Choroid plexus epithelial cell (primary cell): ENCODE data around the gene KIRREL3.
"Not testable (repeated sequence)": the region's sequence is repeated elsewhere in the genome, so short reads cannot be mapped to it uniquely, and the experiment has no call there.

Experiments used
- DNase-seq: peaks from one replicate; pipeline ENCODE4 v3.0.0-alpha.2; 2010; ENCODE audit warnings: low read depth
- H3K4me3 ChIP-seq: 2 replicates; pipeline ENCODE4 v1.5.1; 2011; ENCODE audit warnings: low read depth, mild to moderate bottlenecking, control low read depth, low read length, moderate library complexity
- TF ChIP-seq, protein P1 (sequence below): conservative IDR thresholded peaks from 2 replicates; pipeline ENCODE4 v1.5.1; 2011; ENCODE audit warnings: low read depth, mild to moderate bottlenecking, control low read depth, inconsistent platforms, low read length, moderate library complexity

The KIRREL3 gene

DNA sequence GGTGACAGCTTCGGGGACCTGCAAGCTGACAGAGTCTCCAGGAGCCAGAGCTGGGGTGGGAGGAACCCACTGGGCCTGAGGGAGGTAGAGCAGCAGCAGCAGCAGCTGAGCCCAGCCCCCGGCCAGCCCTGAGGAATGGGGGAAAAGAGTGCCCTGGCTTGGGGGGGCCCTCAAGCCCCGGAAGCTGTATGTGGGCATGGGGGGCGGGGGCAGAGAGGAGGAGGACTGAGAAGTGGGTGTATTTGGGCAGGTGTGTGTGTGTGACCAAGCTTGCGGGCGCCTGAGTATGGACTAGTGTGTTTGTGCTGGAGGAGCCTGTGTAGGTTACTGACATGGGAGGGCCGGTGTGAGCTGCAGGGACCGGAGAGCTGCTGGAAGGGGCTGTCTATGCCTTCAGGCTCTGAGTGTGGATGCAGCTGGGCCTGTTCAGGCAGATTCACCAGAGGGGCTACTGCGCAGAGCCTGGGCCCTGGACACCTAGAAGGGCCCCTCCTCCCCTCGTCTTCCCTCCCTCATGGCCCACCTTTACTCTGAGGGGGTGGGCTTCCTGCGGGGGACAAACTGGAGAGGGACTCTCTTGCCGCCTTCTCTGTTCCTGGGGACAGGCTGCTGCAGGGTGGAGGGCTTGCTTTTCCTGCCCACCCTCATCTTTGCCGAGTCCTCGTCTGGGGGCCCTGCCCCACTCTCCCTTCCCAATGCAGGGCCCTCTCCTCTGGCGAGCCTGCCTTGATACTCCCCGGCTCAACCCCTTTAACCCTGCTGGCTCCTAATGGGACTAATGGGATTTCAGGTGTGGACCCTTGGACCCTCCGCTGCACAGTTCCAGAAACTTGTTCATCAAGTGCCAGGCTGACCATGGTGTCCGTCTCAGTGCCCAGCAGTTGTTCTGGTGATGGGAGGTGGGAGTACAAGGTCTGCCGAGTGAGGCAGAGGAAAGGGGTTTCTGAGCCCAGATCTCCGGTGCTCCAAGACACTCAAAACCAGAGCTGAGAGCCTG is 616.9 kb downstream of the KIRREL3 start:
- TF ChIP-seq, protein P1, sequence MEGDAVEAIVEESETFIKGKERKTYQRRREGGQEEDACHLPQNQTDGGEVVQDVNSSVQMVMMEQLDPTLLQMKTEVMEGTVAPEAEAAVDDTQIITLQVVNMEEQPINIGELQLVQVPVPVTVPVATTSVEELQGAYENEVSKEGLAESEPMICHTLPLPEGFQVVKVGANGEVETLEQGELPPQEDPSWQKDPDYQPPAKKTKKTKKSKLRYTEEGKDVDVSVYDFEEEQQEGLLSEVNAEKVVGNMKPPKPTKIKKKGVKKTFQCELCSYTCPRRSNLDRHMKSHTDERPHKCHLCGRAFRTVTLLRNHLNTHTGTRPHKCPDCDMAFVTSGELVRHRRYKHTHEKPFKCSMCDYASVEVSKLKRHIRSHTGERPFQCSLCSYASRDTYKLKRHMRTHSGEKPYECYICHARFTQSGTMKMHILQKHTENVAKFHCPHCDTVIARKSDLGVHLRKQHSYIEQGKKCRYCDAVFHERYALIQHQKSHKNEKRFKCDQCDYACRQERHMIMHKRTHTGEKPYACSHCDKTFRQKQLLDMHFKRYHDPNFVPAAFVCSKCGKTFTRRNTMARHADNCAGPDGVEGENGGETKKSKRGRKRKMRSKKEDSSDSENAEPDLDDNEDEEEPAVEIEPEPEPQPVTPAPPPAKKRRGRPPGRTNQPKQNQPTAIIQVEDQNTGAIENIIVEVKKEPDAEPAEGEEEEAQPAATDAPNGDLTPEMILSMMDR = no peak
- no peak overlapping the region for H3K4me3 ChIP-seq
- no peak for DNase-seq

DNA sequence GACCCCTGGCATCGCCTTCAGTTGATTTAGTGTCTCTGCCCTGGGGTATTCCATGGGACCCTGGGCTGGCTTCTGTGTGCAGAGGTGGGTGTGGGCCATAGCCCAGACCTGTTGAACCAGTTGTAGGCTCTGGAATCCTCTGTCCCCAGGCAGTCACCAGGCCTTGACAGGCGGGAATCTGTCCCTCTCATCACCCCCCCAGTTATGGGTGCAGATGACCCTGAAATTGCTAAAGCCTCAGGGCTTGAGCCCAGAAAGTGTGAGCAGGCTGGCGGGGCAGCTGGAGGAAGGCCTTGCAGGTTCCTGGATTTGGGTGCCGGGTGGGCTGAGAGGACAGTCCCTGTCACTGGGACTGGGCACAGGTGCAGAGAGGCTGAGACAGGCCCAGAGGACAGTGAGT is 617.9 kb downstream of the KIRREL3 start:
- H3K4me3 ChIP-seq, DNase-seq: not testable (repeated sequence)

DNA sequence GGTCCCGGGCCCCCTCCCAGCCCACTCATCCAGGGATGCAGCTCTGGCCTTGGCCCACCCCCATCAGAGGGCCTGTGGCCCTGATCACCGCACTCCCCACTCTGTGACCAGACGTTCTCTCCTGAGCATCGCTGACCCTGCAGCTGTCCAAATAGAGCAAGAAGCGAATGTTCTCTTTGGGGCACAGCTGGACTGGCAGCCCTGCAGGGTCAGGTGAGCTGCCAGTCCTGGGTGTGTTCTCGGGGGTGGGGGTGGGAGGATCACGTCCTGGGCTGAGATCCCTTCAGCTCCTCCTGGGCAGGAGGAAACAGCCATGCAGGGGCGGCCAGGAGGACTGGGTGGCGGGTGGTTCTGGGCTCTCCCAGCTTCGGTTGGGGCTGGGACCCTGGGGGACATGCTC is 618.6 kb downstream of the KIRREL3 start:
- not testable (repeated sequence) for DNase-seq, H3K4me3 ChIP-seq

DNA sequence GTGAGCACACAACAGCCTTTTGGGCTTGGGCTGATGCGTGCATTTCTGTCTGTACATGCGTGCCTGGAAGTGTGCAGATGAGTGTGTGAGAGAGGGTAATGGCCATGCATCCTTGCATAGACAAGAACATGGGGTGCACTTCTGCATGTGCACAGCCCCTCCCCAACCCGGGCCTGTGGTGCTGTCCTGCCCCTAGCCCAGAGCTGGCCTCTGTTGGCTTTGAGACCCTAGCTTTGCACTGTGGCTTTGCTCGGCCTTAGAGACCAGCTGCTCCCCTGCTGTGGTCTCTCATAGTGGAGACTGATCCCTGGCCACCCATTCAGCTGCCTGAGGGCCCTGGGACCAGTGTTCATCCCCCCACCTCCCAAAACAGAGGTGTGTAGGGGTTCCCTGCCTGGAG is 619.7 kb downstream of the KIRREL3 start:
- no peak overlapping the region for H3K4me3 ChIP-seq
- TF ChIP-seq, protein P1 = no peak

DNA sequence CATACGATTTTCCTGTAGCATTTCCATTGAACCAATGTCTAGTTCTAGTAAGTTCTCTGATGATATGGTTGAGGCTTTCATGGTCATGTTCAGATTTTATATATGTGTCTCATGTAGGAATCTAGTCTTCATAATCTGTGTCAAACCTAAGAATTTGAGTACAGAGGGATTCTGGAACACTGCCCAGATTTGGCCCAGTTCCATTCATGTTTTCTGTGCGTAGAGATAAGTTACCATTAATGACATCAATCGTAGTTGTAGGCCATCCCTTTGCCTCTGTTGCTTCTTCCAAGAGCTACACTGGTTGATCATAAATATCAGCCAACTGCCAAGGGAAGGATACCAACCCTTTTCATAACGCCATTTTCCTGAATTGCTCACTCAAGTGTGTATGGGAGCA is 621.8 kb downstream of the KIRREL3 start:
- DNase-seq = peak; percentile 89
- TF ChIP-seq, protein P1 = no peak

More for the DNA sequence above, 619.7 kb downstream of the KIRREL3 start:
- no peak for DNase-seq

DNA sequence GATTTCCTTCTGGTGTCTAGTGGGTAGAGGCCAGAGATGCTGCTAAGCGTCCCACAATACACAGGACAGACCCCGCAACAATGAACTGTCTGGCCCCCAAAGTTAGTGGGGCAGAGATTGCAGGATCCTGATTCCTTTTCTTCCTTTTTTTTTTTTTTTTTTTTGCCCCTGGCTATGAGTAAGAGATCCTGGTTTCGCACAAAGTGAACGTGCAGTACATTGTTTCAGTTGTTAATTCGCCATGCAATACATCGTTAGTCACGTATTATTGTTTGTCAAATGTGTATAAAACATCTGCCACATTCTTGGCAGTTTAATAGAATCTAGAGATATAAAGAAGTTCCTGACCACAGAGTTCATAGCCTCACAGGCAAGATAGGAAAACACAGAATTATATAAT is 624.8 kb downstream of the KIRREL3 start:
- TF ChIP-seq, protein P1 = no peak
- DNase-seq = no peak
- H3K4me3 ChIP-seq = no peak overlapping the region

More for the DNA sequence above, 621.8 kb downstream of the KIRREL3 start:
- no peak overlapping the region for H3K4me3 ChIP-seq

DNA sequence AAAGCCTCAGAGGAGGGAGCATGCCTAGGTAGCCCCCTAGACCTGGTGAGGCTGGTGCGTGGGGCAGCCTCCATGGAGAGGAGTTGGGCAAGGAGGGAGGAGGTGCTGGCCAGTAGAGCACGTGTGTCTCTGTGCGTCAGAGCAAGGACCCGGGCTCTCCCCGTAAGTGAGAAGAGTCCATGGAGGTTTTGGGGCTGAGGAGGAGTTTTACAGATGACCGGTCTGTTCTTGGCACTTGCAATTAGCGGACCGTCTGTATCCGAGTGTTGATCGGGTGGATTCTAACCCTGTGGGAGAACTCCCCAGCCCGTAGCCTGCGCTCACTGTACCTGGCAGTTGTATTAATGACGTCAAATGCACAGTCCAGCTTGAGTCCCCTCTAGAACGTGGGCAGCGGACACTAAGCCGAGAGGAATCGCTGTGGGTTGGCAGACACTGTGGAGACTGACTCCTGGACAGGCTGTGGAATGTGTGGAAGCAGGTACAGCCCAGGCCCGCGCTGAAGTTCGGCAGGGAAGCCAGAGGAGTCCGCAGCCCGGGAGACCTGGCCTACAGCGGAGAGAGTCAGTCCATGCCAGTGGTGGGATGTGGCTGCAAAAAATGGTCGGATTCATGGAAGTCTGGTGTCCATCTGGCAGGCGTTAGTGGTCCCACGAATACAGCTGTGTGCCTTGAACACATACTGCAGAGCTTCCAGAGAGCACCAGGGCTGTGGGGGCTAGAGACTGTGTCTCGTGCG is 625.8 kb downstream of the KIRREL3 start:
- not testable (repeated sequence) for H3K4me3 ChIP-seq

DNA sequence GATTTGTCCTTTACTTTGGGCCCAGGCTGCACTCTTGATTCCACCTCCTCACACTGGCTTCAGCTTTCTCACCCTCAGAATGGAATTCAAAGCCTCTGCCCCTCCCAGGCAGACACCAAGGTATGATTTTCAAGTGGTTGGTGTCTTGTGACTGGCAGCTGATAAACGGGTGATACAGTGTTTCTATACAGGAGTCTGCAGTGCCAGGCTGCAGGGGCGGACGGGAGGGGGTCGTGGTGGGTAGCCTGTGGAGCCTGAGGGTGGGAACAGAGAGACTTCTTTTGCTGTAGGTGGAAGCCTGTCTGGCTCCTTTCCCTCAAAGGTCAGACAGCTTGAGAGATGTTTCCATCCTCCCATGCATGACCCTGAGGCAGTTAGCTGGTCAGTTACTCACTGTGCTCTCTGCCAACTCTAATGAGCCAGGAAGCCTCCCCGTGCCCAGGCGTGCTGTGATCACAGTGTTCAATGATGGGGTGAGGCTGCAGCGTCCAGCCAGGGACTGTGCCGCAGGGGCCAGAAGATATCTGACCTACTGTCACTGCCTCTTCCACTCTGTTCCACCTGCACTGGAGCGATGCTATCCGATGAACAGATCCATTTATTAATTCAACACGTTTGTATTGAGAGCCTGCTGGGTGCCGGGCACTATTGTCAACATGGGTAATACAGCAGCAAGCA is 627.0 kb downstream of the KIRREL3 start:
- DNase-seq, H3K4me3 ChIP-seq: not testable (repeated sequence)

More for the DNA sequence above, 625.8 kb downstream of the KIRREL3 start:
- DNase-seq = not testable (repeated sequence)
